PC-9 (cell line): ENCODE measurements around the gene CEP85L. TPM values are rescaled to one million over a fixed set of nuclear protein-coding genes. Genes with fewer than 3 reads are reported as not detected.

Source experiments
- BruUV-seq: library from RNA; stranded (reverse); fragments of 400-500 nt; replicated peaks from 2 replicates; lab custom pipeline; 2021; lab: Mats Ljungman, UMichigan
- CTCF ChIA-PET: fragments of 300-600 bp; sonication (Branson Sonifier 250); formaldehyde crosslinking; loops from one replicate; lab custom pipeline; 2022; ENCODE audit warnings: antibody characterized with exemption; lab: Charles Lee
- POLR2A ChIA-PET: fragments of 300-600 bp; sonication (Branson Sonifier 250); formaldehyde crosslinking; loops from one replicate; lab custom pipeline; 2022; ENCODE audit warnings: antibody characterized with exemption; ENCODE audit not compliant: unreplicated experiment; lab: Charles Lee
- DNase-seq, 2 experiments: peaks; one replicate each; pipeline versions ENCODE4 v3.0.0 to v3.0.0-alpha.2; 2015 to 2022; ENCODE audit warnings: mixed read lengths in 1 of 2
- H2AFZ ChIP-seq: fragments of 200-600 bp; sonication (generic); 2 replicates; pipeline ENCODE4 v1.8.1; 2017; ENCODE audit warnings: antibody characterized with exemption
- H3F3A ChIP-seq: fragments of 200-600 bp; sonication (generic); 2 replicates; pipeline ENCODE4 v1.8.1; 2017; ENCODE audit warnings: antibody characterized with exemption, mild to moderate bottlenecking, low read depth; ENCODE audit not compliant: insufficient read depth
- H3K27ac ChIP-seq: fragments of 200-600 bp; sonication (generic); 2 replicates; pipeline ENCODE4 v1.6.1; 2016; ENCODE audit warnings: mixed run types
- H3K27me3 ChIP-seq: fragments of 200-600 bp; sonication (generic); 2 replicates; pipeline ENCODE4 v1.6.1; 2016; ENCODE audit warnings: low read depth, mixed run types; ENCODE audit not compliant: insufficient read depth
- H3K36me3 ChIP-seq: fragments of 200-600 bp; sonication (generic); 2 replicates; pipeline ENCODE4 v1.6.1; 2016; ENCODE audit warnings: low read depth, mixed run types
- H3K4me1 ChIP-seq: fragments of 200-600 bp; sonication (generic); replicated peaks from 2 replicates; pipeline ENCODE4 v1.6.1; 2016; ENCODE audit warnings: mixed run types; ENCODE audit not compliant: insufficient read depth
- H3K4me2 ChIP-seq: fragments of 200-600 bp; sonication (generic); 2 replicates; pipeline ENCODE4 v1.6.1; 2017; ENCODE audit warnings: mixed run types
- H3K4me3 ChIP-seq: fragments of 200-600 bp; sonication (generic); 2 replicates; pipeline ENCODE4 v1.6.1; 2016; ENCODE audit warnings: mixed run types
- H3K79me2 ChIP-seq: fragments of 200-600 bp; sonication (generic); 2 replicates; pipeline ENCODE4 v1.6.1; 2017; ENCODE audit warnings: low read depth, mixed run types
- H3K9me2 ChIP-seq: fragments of 200-600 bp; sonication (generic); 2 replicates; pipeline ENCODE4 v1.8.1; 2017; ENCODE audit warnings: mild to moderate bottlenecking; ENCODE audit not compliant: insufficient read depth
- H3K9me3 ChIP-seq: fragments of 200-600 bp; sonication (generic); 2 replicates; pipeline ENCODE4 v1.8.1; 2016; ENCODE audit warnings: low read depth; ENCODE audit not compliant: insufficient read depth
- H4K20me1 ChIP-seq: fragments of 200-600 bp; sonication (generic); 2 replicates; pipeline ENCODE4 v1.8.1; 2017; ENCODE audit not compliant: insufficient read depth
- CTCF ChIP-seq: fragments of 200-600 bp; sonication (generic); conservative IDR thresholded peaks from 2 replicates; pipeline ENCODE4 v1.6.1; 2017; ENCODE audit warnings: mixed run types, antibody characterized with exemption, mild to moderate bottlenecking, moderate library complexity
- EZH2 ChIP-seq: fragments of 200-600 bp; sonication (generic); IDR thresholded peaks from 2 replicates; pipeline ENCODE4 v1.8.0; 2017; ENCODE audit warnings: antibody characterized with exemption, low read depth
- intact Hi-C: fragments of 100-400 bp; cut with micrococcal nuclease; formaldehyde crosslinking; loops from one replicate; pipeline ENCODE4 v1.10.0; 2022; ENCODE audit not compliant: unreplicated experiment
- total RNA-seq: library from RNA; stranded (reverse); gene quantifications from 2 replicates; pipeline ENCODE4 v1.2.3, GENCODE V29; 2021

Gene CEP85L
- total RNA-seq, 1 experiment from 2014 or later, result 3.0 TPM

GRCh38 chr6:118678866-118679265, 27.5 kb upstream of the CEP85L start:
- H3K9me3 ChIP-seq, result no peaks in the 10 kb centered on the region
- H3K4me2 ChIP-seq, result peak overlapping the region; percentile 45
- no peak overlapping the region; the same call in 1 of the 2 replicates for H2AFZ ChIP-seq
- H3K36me3 ChIP-seq, result peaks cover 4% of the 10 kb centered on the region; the same call in 1 of the 2 replicates
- DNase-seq, result peak in 1 of 2 experiments; percentile 63
- peaks cover 30% of the 10 kb centered on the region for H3K4me1 ChIP-seq
- no peaks in the 10 kb centered on the region for H3K27me3 ChIP-seq
- 0 out of 2 replicates have a peak overlapping the region, but pooled peaks have one; percentile 9 for H3K4me3 ChIP-seq
- BruUV-seq, result no TSS peak
- peaks cover 20% of the 10 kb centered on the region; the same call in 1 of the 2 replicates for H3K79me2 ChIP-seq
- intact Hi-C loops, result no loop called here
- H4K20me1 ChIP-seq, result no peaks in the 10 kb centered on the region
- no peaks in the 10 kb centered on the region for H3K9me2 ChIP-seq
- TF ChIP-seq CTCF, result no peak
- TF ChIP-seq EZH2, result no peak
- H3K27ac ChIP-seq, result peak overlapping the region; percentile 76
- POLR2A ChIA-PET, result no interaction called here
- H3F3A ChIP-seq, result peaks cover 18% of the 10 kb centered on the region
- CTCF ChIA-PET, result no interaction called here

DNA sequence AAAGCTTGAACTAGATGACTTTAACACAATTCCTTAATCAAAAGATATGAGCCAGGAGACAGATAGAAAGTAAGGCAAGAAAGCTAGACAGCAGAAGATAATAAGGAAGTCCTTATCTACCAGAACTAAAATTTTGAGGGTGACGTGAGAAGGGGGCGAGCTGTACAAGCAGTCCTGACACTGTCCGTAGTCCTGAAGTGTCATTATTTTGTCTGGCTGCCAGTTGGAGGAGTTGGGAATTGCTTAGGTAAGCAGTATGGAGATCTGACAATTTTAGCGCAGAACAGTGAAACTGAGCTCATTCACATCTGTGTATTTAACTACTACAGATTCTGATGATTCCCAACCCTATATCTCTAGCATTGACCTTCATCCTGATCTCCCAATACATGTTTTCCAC, 25.8 kb upstream of the CEP85L start:
- POLR2A ChIA-PET, result no interaction called here
- no TSS peak for BruUV-seq
- Histone ChIP-seq H3K27ac (no peak overlapping the region), H3F3A (peaks cover 16% of the 10 kb centered on the region), H3K9me3 (no peaks in the 10 kb centered on the region), H3K36me3 (peaks cover 4% of the 10 kb centered on the region; the same call in 1 of the 2 replicates), H2AFZ (no peak overlapping the region), H3K27me3 (no peaks in the 10 kb centered on the region), H3K9me2 (no peaks in the 10 kb centered on the region), H3K4me1 (peaks cover 30% of the 10 kb centered on the region), H4K20me1 (no peaks in the 10 kb centered on the region), H3K4me3 (no peak overlapping the region), H3K4me2 (no peak overlapping the region), H3K79me2 (peaks cover 20% of the 10 kb centered on the region; the same call in 1 of the 2 replicates)
- DNase-seq, result no peak
- intact Hi-C loops, result no loop called here
- TF ChIP-seq EZH2 (no peak), CTCF (no peak)
- CTCF ChIA-PET, result interaction anchor here (0.5 kb wide), 1 partner anchor 25 kb away, joined by 10 read pairs; no protein-coding TSS in a partner anchor

GRCh38 chr6:118675225-118675624, 23.8 kb upstream of the CEP85L start:
- intact Hi-C loops, result no loop called here
- CTCF ChIA-PET, result no interaction called here
- H2AFZ ChIP-seq, result no peak overlapping the region

More at GRCh38 chr6:118675225-118675624, 23.8 kb upstream of the CEP85L start:
- peaks cover 4% of the 10 kb centered on the region; the same call in 1 of the 2 replicates for H3K36me3 ChIP-seq
- H3F3A ChIP-seq, result peaks cover 16% of the 10 kb centered on the region
- H3K4me1 ChIP-seq, result peaks cover 18% of the 10 kb centered on the region
- peaks cover 13% of the 10 kb centered on the region; the same call in 1 of the 2 replicates for H3K79me2 ChIP-seq
- no peaks in the 10 kb centered on the region for H3K9me3 ChIP-seq
- POLR2A ChIA-PET, result no interaction called here
- no TSS peak for BruUV-seq
- no peak overlapping the region for H3K27ac ChIP-seq
- no peak overlapping the region for H3K4me2 ChIP-seq
- H3K9me2 ChIP-seq, result no peaks in the 10 kb centered on the region
- no peaks in the 10 kb centered on the region for H3K27me3 ChIP-seq
- DNase-seq, result no peak
- H4K20me1 ChIP-seq, result no peaks in the 10 kb centered on the region
- TF ChIP-seq EZH2 (no peak), CTCF (no peak)
- no peak overlapping the region for H3K4me3 ChIP-seq
